Measurements from ENCODE around the gene ARL5A.

GRCh38 chr2:151765760-151766410, 62.3 kb downstream of the ARL5A start:
- TF ChIP-seq, protein P1, sequence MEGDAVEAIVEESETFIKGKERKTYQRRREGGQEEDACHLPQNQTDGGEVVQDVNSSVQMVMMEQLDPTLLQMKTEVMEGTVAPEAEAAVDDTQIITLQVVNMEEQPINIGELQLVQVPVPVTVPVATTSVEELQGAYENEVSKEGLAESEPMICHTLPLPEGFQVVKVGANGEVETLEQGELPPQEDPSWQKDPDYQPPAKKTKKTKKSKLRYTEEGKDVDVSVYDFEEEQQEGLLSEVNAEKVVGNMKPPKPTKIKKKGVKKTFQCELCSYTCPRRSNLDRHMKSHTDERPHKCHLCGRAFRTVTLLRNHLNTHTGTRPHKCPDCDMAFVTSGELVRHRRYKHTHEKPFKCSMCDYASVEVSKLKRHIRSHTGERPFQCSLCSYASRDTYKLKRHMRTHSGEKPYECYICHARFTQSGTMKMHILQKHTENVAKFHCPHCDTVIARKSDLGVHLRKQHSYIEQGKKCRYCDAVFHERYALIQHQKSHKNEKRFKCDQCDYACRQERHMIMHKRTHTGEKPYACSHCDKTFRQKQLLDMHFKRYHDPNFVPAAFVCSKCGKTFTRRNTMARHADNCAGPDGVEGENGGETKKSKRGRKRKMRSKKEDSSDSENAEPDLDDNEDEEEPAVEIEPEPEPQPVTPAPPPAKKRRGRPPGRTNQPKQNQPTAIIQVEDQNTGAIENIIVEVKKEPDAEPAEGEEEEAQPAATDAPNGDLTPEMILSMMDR (IDR thresholded peaks at IDR 0.05), result no peak
- TF ChIP-seq POLR2AphosphoS5 (IDR thresholded peaks at IDR 0.05), result no peak

All from esophagus muscularis mucosa (tissue), 3 donors.